Measurements from ENCODE around the gene SSBP2.
"Not testable (repeated sequence)": the region's sequence is repeated elsewhere in the genome, so short reads cannot be mapped to it uniquely, and the experiment has no call there.

The SSBP2 gene

GRCh38 chr5:81428446-81428845 is 322.5 kb downstream of the SSBP2 start:
- no peak for DNase-seq (ENCODE audit: low read depth in 2 of 2)

- DNase-seq (ENCODE audit: low read depth in 2 of 2) = no peak
These were observed 323.3 kb downstream of the SSBP2 start for GRCh38 chr5:81427566-81427965.

GRCh38 chr5:81426359-81427030 is 324.4 kb downstream of the SSBP2 start:
- DNase-seq (ENCODE audit: low read depth in 2 of 2) = no peak

- DNase-seq (ENCODE audit: low read depth in 2 of 2) = no peak
These were observed 325.3 kb downstream of the SSBP2 start for GRCh38 chr5:81425569-81425968.

- DNase-seq (ENCODE audit: low read depth in 2 of 2) = no peak
These were observed 326.2 kb downstream of the SSBP2 start for GRCh38 chr5:81424728-81425127.

GRCh38 chr5:81422671-81423070 is 328.2 kb downstream of the SSBP2 start:
- DNase-seq (ENCODE audit: low read depth in 2 of 2) = no peak

GRCh38 chr5:81420039-81420667 is 330.7 kb downstream of the SSBP2 start:
- DNase-seq (ENCODE audit: low read depth in 2 of 2) = no peak

GRCh38 chr5:81418606-81419005 is 332.3 kb downstream of the SSBP2 start:
- DNase-seq (ENCODE audit: low read depth in 2 of 2) = no peak

GRCh38 chr5:81417052-81417451 is 333.8 kb downstream of the SSBP2 start:
- no peak for DNase-seq (ENCODE audit: low read depth in 2 of 2)

GRCh38 chr5:81409896-81410295 is 341.0 kb downstream of the SSBP2 start:
- no peak for DNase-seq (ENCODE audit: low read depth in 2 of 2)

- no peak for DNase-seq (ENCODE audit: low read depth in 2 of 2)
These were observed 341.5 kb downstream of the SSBP2 start for GRCh38 chr5:81409361-81409760.

- DNase-seq (ENCODE audit: low read depth in 2 of 2) = no peak
These were observed 342.4 kb downstream of the SSBP2 start for GRCh38 chr5:81408496-81408895.

- DNase-seq (ENCODE audit: low read depth in 2 of 2) = not testable (repeated sequence)
These were observed 343.1 kb downstream of the SSBP2 start for GRCh38 chr5:81407811-81408210.

GRCh38 chr5:81405126-81405891 is 345.6 kb downstream of the SSBP2 start:
- DNase-seq (ENCODE audit: low read depth in 2 of 2) = no peak

- DNase-seq (ENCODE audit: low read depth in 2 of 2) = no peak
These were observed 348.5 kb downstream of the SSBP2 start for GRCh38 chr5:81402192-81402930.

GRCh38 chr5:81401266-81401665 is 349.6 kb downstream of the SSBP2 start:
- DNase-seq (ENCODE audit: low read depth in 2 of 2) = no peak

GRCh38 chr5:81400375-81400774 is 350.5 kb downstream of the SSBP2 start:
- DNase-seq (ENCODE audit: low read depth in 2 of 2) = no peak

GRCh38 chr5:81398741-81399140 is 352.2 kb downstream of the SSBP2 start:
- no peak for DNase-seq (ENCODE audit: low read depth in 2 of 2)

- no peak for DNase-seq (ENCODE audit: low read depth in 2 of 2)
These were observed 353.7 kb downstream of the SSBP2 start for GRCh38 chr5:81397176-81397575.

GRCh38 chr5:81395262-81395661 is 355.6 kb downstream of the SSBP2 start:
- DNase-seq (ENCODE audit: low read depth in 2 of 2) = no peak

GRCh38 chr5:81393783-81394718 is 356.8 kb downstream of the SSBP2 start, which contains the start of gene ACOT12:
TSS of gene ACOT12 (minus strand) at chr5:81394134. CDS start at chr5:81394114, 20 bp downstream.
- DNase-seq (ENCODE audit: low read depth in 2 of 2) = no peak

Data from stimulated activated CD4-positive, alpha-beta T cell treated with anti-CD3 and anti-CD28 coated beads, Interleukin-1b, Interleukin-23, amount 100 ng/mL, for 1 hour (primary cell).